IMR-90 (cell line): ENCODE data around the gene FKBP6. TPM values are rescaled to one million over a fixed set of nuclear protein-coding genes. Genes with fewer than 3 reads are reported as not detected.

Source experiments
- ATAC-seq: fragments of 200-7000 bp; cut with Tn5 transposase; 2 replicates; pipeline ENCODE4 v1.9.1; 2020; ENCODE audit warnings: low read depth, mild to moderate bottlenecking, moderate library complexity
- BruUV-seq: library from RNA; stranded (reverse); fragments of 400-500 nt; replicated peaks from 2 replicates; lab custom pipeline; 2021; lab: Mats Ljungman, UMichigan
- CTCF ChIA-PET: fragments of 300-600 bp; formaldehyde crosslinking; extraction: SDS; loops from one replicate; lab custom pipeline; 2021; ENCODE audit warnings: antibody characterized with exemption; lab: Yijun Ruan, JAX
- POLR2A ChIA-PET: fragments of 300-600 bp; sonication (Branson Sonifier 250); formaldehyde crosslinking; loops from one replicate; lab custom pipeline; 2022; ENCODE audit warnings: antibody characterized with exemption; ENCODE audit not compliant: unreplicated experiment; lab: Charles Lee
- DNase-seq: peaks from one replicate; pipeline ENCODE4 v3.0.0; 2013
- H2AFZ ChIP-seq: replicated peaks from 2 replicates; pipeline ENCODE3; 2013; ENCODE audit warnings: low read length, mild to moderate bottlenecking; ENCODE audit not compliant: poor library complexity
- H2AK5ac ChIP-seq: 2 replicates; pipeline ENCODE4 v1.6.1; 2013; ENCODE audit warnings: low read depth, low read length, inconsistent platforms
- H2AK9ac ChIP-seq: replicated peaks from 2 replicates; pipeline ENCODE3; 2013; ENCODE audit warnings: mild to moderate bottlenecking, low read depth, low read length, moderate library complexity; ENCODE audit not compliant: poor library complexity
- H2BK120ac ChIP-seq: 2 replicates; pipeline ENCODE4 v1.6.1; 2013; ENCODE audit warnings: low read depth, low read length, inconsistent platforms
- H2BK15ac ChIP-seq: 3 replicates; pipeline ENCODE4 v1.6.1; 2013; ENCODE audit warnings: low read depth, low read length, inconsistent platforms
- H2BK20ac ChIP-seq: 2 replicates; pipeline ENCODE4 v1.6.1; 2013; ENCODE audit warnings: low read depth, mild to moderate bottlenecking, inconsistent platforms, low read length, moderate library complexity
- H2BK5ac ChIP-seq: 2 replicates; pipeline ENCODE4 v1.6.1; 2013; ENCODE audit warnings: mild to moderate bottlenecking, low read depth, low read length, inconsistent platforms; ENCODE audit not compliant: poor library complexity, severe bottlenecking
- H3K14ac ChIP-seq: replicated peaks from 2 replicates; pipeline ENCODE4 v1.6.1; 2013; ENCODE audit warnings: low read depth, low read length, inconsistent platforms
- H3K18ac ChIP-seq: 2 replicates; pipeline ENCODE4 v1.6.1; 2013; ENCODE audit warnings: low read depth, low read length, control low read depth
- H3K23ac ChIP-seq: 2 replicates; pipeline ENCODE4 v1.6.1; 2013; ENCODE audit warnings: low read depth, low read length, inconsistent platforms
- H3K27ac ChIP-seq: 2 replicates; pipeline ENCODE4 v1.5.1; 2013; ENCODE audit warnings: mild to moderate bottlenecking, control low read depth, low read length; ENCODE audit not compliant: insufficient read depth
- H3K27me3 ChIP-seq: 2 replicates; pipeline ENCODE4 v1.6.1; 2013; ENCODE audit warnings: low read length; ENCODE audit not compliant: control insufficient read depth, insufficient read depth
- H3K36me3 ChIP-seq: 2 replicates; pipeline ENCODE4 v1.6.1; 2013; ENCODE audit warnings: low read length, mixed read lengths; ENCODE audit not compliant: control insufficient read depth, insufficient read depth
- H3K4ac ChIP-seq: 2 replicates; pipeline ENCODE4 v1.6.1; 2013; ENCODE audit warnings: low read depth, low read length, inconsistent platforms
- H3K4me1 ChIP-seq: 2 replicates; pipeline ENCODE4 v1.6.1; 2013; ENCODE audit warnings: low read length, mixed read lengths; ENCODE audit not compliant: control insufficient read depth, insufficient read depth
- H3K4me2 ChIP-seq: 2 replicates; pipeline ENCODE4 v1.6.1; 2013; ENCODE audit warnings: low read depth, mild to moderate bottlenecking, control low read depth, low read length, moderate library complexity
- H3K4me3 ChIP-seq: 2 replicates; pipeline ENCODE4 v1.5.1; 2013; ENCODE audit warnings: low read depth, mild to moderate bottlenecking, control low read depth, low read length, moderate library complexity; ENCODE audit not compliant: insufficient read depth
- H3K56ac ChIP-seq: 2 replicates; pipeline ENCODE4 v1.6.1; 2013; ENCODE audit warnings: low read length, inconsistent platforms; ENCODE audit not compliant: insufficient read depth; ENCODE audit errors: extremely low read depth
- H3K79me1 ChIP-seq, 2 experiments: 2 replicates each; pipeline ENCODE4 v1.6.1; 2013; ENCODE audit warnings: low read length in 2 of 2, inconsistent platforms in 1 of 2, low read depth in 1 of 2
- H3K9ac ChIP-seq: 2 replicates; pipeline ENCODE4 v1.6.1; 2013; ENCODE audit warnings: low read depth, low read length, control low read depth
- H3K9me1 ChIP-seq: 2 replicates; pipeline ENCODE4 v1.6.1; 2013; ENCODE audit warnings: low read length, inconsistent platforms; ENCODE audit not compliant: insufficient read depth
- H3K9me3 ChIP-seq: 2 replicates; pipeline ENCODE4 v1.6.1; 2013; ENCODE audit warnings: low read length; ENCODE audit not compliant: control insufficient read depth, insufficient read depth
- H4K20me1 ChIP-seq: 2 replicates; pipeline ENCODE4 v1.6.1; 2013; ENCODE audit warnings: low read length, inconsistent platforms; ENCODE audit not compliant: insufficient read depth
- H4K5ac ChIP-seq: 2 replicates; pipeline ENCODE4 v1.6.1; 2013; ENCODE audit warnings: mild to moderate bottlenecking, low read depth, low read length, control low read depth
- H4K8ac ChIP-seq, 2 experiments: 2 replicates each; pipeline ENCODE4 v1.6.1; 2013; ENCODE audit warnings: low read depth in 2 of 2, low read length in 2 of 2, control low read depth in 1 of 2, inconsistent platforms in 1 of 2
- H4K91ac ChIP-seq: 2 replicates; pipeline ENCODE4 v1.6.1; 2013; ENCODE audit warnings: low read depth, low read length, inconsistent platforms; ENCODE audit not compliant: insufficient read depth
- BHLHE40 ChIP-seq: fragments of 150-350 bp; IDR thresholded peaks from 2 replicates; pipeline ENCODE4 v1.6.1; 2016; ENCODE audit warnings: mild to moderate bottlenecking, low read depth, low read length
- CEBPB ChIP-seq: IDR thresholded peaks from 2 replicates; pipeline ENCODE4 v1.6.1; 2012; ENCODE audit warnings: low read depth, low read length, improper control_type of control experiment
- CHD1 ChIP-seq: IDR thresholded peaks from 2 replicates; pipeline ENCODE4 v1.6.1; 2012; ENCODE audit warnings: low read depth, low read length, improper control_type of control experiment
- CTCF ChIP-seq: conservative IDR thresholded peaks from 2 replicates; pipeline ENCODE4 v1.5.1; 2012; ENCODE audit warnings: mild to moderate bottlenecking, low read depth, low read length, improper control_type of control experiment
- ELK1 ChIP-seq: fragments of 150-350 bp; IDR thresholded peaks from 2 replicates; pipeline ENCODE4 v1.6.1; 2016; ENCODE audit warnings: low read depth, mild to moderate bottlenecking, low read length, moderate library complexity, borderline replicate concordance
- FOS ChIP-seq: fragments of 150-350 bp; IDR thresholded peaks from 2 replicates; pipeline ENCODE4 v1.6.1; 2016; ENCODE audit warnings: low read depth, low read length
- MAFK ChIP-seq: IDR thresholded peaks from 2 replicates; pipeline ENCODE4 v1.6.1; 2012; ENCODE audit warnings: low read depth, low read length, improper control_type of control experiment
- MAZ ChIP-seq: IDR thresholded peaks from 2 replicates; pipeline ENCODE4 v1.6.1; 2012; ENCODE audit warnings: low read depth, mild to moderate bottlenecking, low read length, improper control_type of control experiment, moderate library complexity, borderline replicate concordance
- MXI1 ChIP-seq: IDR thresholded peaks from 2 replicates; pipeline ENCODE4 v1.6.1; 2012; ENCODE audit warnings: low read depth, mild to moderate bottlenecking, low read length, moderate library complexity, borderline replicate concordance
- NFE2L2 ChIP-seq: fragments of 150-350 bp; IDR thresholded peaks from 2 replicates; pipeline ENCODE4 v1.6.1; 2016; ENCODE audit warnings: low read depth, mild to moderate bottlenecking, low read length
- POLR2A ChIP-seq: IDR thresholded peaks from 2 replicates; pipeline ENCODE4 v1.6.1; 2012; ENCODE audit warnings: mild to moderate bottlenecking, low read depth, low read length
- RAD21 ChIP-seq: IDR thresholded peaks from 2 replicates; pipeline ENCODE4 v1.6.1; 2012; ENCODE audit warnings: low read length, improper control_type of control experiment
- RCOR1 ChIP-seq: IDR thresholded peaks from 2 replicates; pipeline ENCODE4 v1.6.1; 2012; ENCODE audit warnings: mild to moderate bottlenecking, low read length, improper control_type of control experiment; ENCODE audit not compliant: insufficient replicate concordance
- RFX5 ChIP-seq: IDR thresholded peaks from 2 replicates; pipeline ENCODE4 v1.8.0; 2012; ENCODE audit warnings: low read depth, mild to moderate bottlenecking, low read length, moderate library complexity
- SMC3 ChIP-seq: fragments of 150-350 bp; IDR thresholded peaks from 2 replicates; pipeline ENCODE4 v1.6.1; 2016; ENCODE audit warnings: low read depth, mild to moderate bottlenecking, antibody characterized with exemption, low read length, moderate library complexity
- USF2 ChIP-seq: fragments of 150-350 bp; IDR thresholded peaks from 2 replicates; pipeline ENCODE4 v1.6.1; 2017; ENCODE audit warnings: mild to moderate bottlenecking, antibody characterized with exemption, low read length, low read depth
- WGBS, 2 experiments: methylation state at CpG; one replicate each; pipeline versions ENCODE4 v1.1.5 to v1.1.7; 2013; ENCODE audit warnings: missing lambda C conversion rate in 2 of 2; ENCODE audit not compliant: insufficient read length in 1 of 2; ENCODE audit errors: extremely low coverage in 2 of 2; 5-methylcytosine and 5-hydroxymethylcytosine counted together
- dilution Hi-C: fragments of 300-500 bp; cut with HindIII; formaldehyde crosslinking; loops from one replicate; pipeline ENCODE4 v1.14.3; 2018; ENCODE audit warnings: low sequenced_read_pairs; ENCODE audit not compliant: unreplicated experiment
- in situ Hi-C: fragments of 300-500 bp; cut with MboI; formaldehyde crosslinking; loops from 3 replicates; pipeline ENCODE4 v1.14.3; 2019; ENCODE audit warnings: low sequenced_read_pairs, inconsistent platforms, mixed read lengths
- intact Hi-C: fragments of 100-400 bp; cut with micrococcal nuclease; formaldehyde crosslinking; loops from 2 replicates; pipeline ENCODE4 v1.10.0; 2022
- polyA plus RNA-seq, 3 experiments: library from polyadenylated mRNA; depleted of rRNA; stranded (reverse); fragments of >200 nt; gene quantifications; 2 replicates each; pipeline ENCODE4 v1.2.3, GENCODE V29; 2012; ENCODE audit warnings: low replicate concordance in 1 of 3
- total RNA-seq: library from RNA; depleted of rRNA; stranded (reverse); fragments of >200 nt; gene quantifications from 2 replicates; pipeline ENCODE4 v1.2.3, GENCODE V29; 2012

The FKBP6 gene
- total and polyA plus RNA-seq, 2 of the 4 experiments (the other 2 are of a cell fraction) = not detected

- in situ Hi-C loops (no loop called here), dilution Hi-C loops (no loop called here), intact Hi-C loops (no loop called here)
- Histone ChIP-seq H4K91ac (no peak overlapping the region), H4K5ac (no peak overlapping the region), H3K4me2 (no peak overlapping the region), H3K4me3 (no peak overlapping the region), H2AK5ac (no peak overlapping the region), H3K4ac (no peak overlapping the region), H3K18ac (no peak overlapping the region), H3K36me3 (no peaks in the 10 kb centered on the region), H3K4me1 (no peaks in the 10 kb centered on the region), H3K9me3 (no peaks in the 10 kb centered on the region), H2BK120ac (no peak overlapping the region), H2BK15ac (no peak overlapping the region), H3K9ac (no peak overlapping the region), H3K9me1 (peaks cover 4% of the 10 kb centered on the region), H3K56ac (no peak overlapping the region), H3K27ac (no peak overlapping the region), H3K27me3 (peaks cover 3% of the 10 kb centered on the region), H3K79me1 (peaks cover 2% of the 10 kb centered on the region in 2 experiments), H4K8ac (no peak overlapping the region), H2BK5ac (no peak overlapping the region), H3K14ac (no peak overlapping the region), H2AFZ (peak overlapping the region; percentile 41), H4K20me1 (no peaks in the 10 kb centered on the region), H3K23ac (no peak overlapping the region), H2AK9ac (no peak overlapping the region), H2BK20ac (no peak overlapping the region)
- TF ChIP-seq ELK1 (no peak), MXI1 (no peak), CTCF (no peak), CEBPB (no peak), SMC3 (no peak), POLR2A (no peak), RFX5 (no peak), NFE2L2 (no peak), RAD21 (no peak), FOS (no peak), RCOR1 (no peak), USF2 (no peak), BHLHE40 (no peak), CHD1 (no peak), MAFK (no peak), MAZ (no peak)
- WGBS, 2 experiments = 89% methylated on average over 2 of the region's 5 CpGs; no CpG with 5 or more reads in 1 of the 2 experiments
- DNase-seq (no peak), ATAC-seq (no peak)
- BruUV-seq = no TSS peak
- POLR2A ChIA-PET = no interaction called here
- CTCF ChIA-PET = no interaction called here
These were observed 13.7 kb upstream of the FKBP6 start for GRCh38 chr7:73314271-73314670.
